Measurements from ENCODE around the gene GCK. TPM values are rescaled to one million over a fixed set of nuclear protein-coding genes. Genes with fewer than 3 reads are reported as not detected.

GCK gene
- total and polyA plus RNA-seq, 2 experiments from 2014 or later, result 1.7 to 2.5 TPM

GRCh38 chr7:44230286-44230685 lies 41.0 kb upstream of the GCK start:
- WGBS (ENCODE audit: low lambda C conversion rate, missing lambda C conversion rate), result 88% methylated on average over 7 of the region's 7 CpGs

DNA sequence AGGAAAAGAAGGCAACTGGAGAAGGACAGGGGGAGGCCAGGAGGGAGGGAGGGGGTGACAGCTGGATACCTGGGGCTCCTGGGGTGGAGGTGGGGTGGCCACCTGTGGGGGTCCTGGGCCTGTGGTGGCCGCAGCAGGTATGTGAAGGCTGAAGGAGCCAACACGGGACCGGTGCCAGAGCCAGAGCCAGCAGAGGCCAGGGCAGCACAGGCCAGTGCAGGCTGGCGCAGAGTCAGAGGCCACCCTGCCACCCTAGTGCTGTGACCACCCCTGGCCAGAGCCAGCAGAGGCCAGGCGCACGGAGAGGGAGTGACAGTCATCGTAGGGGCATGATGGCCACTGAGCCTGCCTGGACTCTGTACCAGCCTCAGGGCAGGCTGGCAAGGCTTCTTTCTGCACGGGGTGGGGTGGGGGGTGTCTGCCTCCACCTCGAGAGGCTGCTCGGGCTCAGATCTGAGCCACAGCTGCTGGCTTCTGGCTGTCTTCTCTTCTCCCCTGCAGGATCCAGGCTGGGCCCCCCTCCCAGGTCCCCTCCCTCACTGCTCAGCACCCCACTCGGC lies 40.4 kb upstream of the GCK start:
- Histone ChIP-seq H3K4me2 (no peak overlapping the region), H4K20me1 (ENCODE audit: insufficient read depth, poor library complexity, severe bottlenecking) (no peaks in the 10 kb centered on the region), H3K9me3 (ENCODE audit: low read depth) (no peaks in the 10 kb centered on the region), H3K79me2 (no peaks in the 10 kb centered on the region), H3K27ac (no peak overlapping the region), H3K4me1 (ENCODE audit: insufficient read depth) (no peaks in the 10 kb centered on the region), H2AFZ (no peak overlapping the region), H3K27me3 (no peaks in the 10 kb centered on the region), H3K9me2 (replicated peaks; ENCODE audit: insufficient read depth) (no peaks in the 10 kb centered on the region), H3K4me3 (no peak overlapping the region), H3K36me3 (replicated peaks; ENCODE audit: insufficient read depth, low read depth) (no peaks in the 10 kb centered on the region)
- no peak for DNase-seq (ENCODE audit: low spot score)
- TF ChIP-seq EZH2phosphoT487 (IDR thresholded peaks at IDR 0.05; ENCODE audit: low read depth, severe bottlenecking, unreplicated experiment) (no peak), CTCF (IDR thresholded peaks at IDR 0.05; ENCODE audit: poor library complexity) (no peak), EZH2 (IDR thresholded peaks at IDR 0.05; ENCODE audit: borderline replicate concordance) (no peak)
- 87% methylated on average over 11 of the region's 11 CpGs for WGBS (ENCODE audit: low lambda C conversion rate, missing lambda C conversion rate)

More at GRCh38 chr7:44230286-44230685, 41.0 kb upstream of the GCK start:
- no peak overlapping the region for H2AFZ ChIP-seq
- H3K27ac ChIP-seq, result no peak overlapping the region
- no peak for TF ChIP-seq EZH2 (IDR thresholded peaks at IDR 0.05; ENCODE audit: borderline replicate concordance)
- no peak for TF ChIP-seq EZH2phosphoT487 (IDR thresholded peaks at IDR 0.05; ENCODE audit: low read depth, severe bottlenecking, unreplicated experiment)
- TF ChIP-seq CTCF (IDR thresholded peaks at IDR 0.05; ENCODE audit: poor library complexity), result no peak
- H3K4me3 ChIP-seq, result no peak overlapping the region
- no peaks in the 10 kb centered on the region for H3K9me2 ChIP-seq (replicated peaks; ENCODE audit: insufficient read depth)
- no peaks in the 10 kb centered on the region for H3K4me1 ChIP-seq (ENCODE audit: insufficient read depth)
- no peaks in the 10 kb centered on the region for H3K27me3 ChIP-seq
- DNase-seq (ENCODE audit: low spot score), result no peak
- H3K4me2 ChIP-seq, result no peak overlapping the region
- H3K36me3 ChIP-seq (replicated peaks; ENCODE audit: insufficient read depth, low read depth), result no peaks in the 10 kb centered on the region
- H3K9me3 ChIP-seq (ENCODE audit: low read depth), result no peaks in the 10 kb centered on the region
- H4K20me1 ChIP-seq (ENCODE audit: insufficient read depth, poor library complexity, severe bottlenecking), result no peaks in the 10 kb centered on the region
- H3K79me2 ChIP-seq, result no peaks in the 10 kb centered on the region

DNA sequence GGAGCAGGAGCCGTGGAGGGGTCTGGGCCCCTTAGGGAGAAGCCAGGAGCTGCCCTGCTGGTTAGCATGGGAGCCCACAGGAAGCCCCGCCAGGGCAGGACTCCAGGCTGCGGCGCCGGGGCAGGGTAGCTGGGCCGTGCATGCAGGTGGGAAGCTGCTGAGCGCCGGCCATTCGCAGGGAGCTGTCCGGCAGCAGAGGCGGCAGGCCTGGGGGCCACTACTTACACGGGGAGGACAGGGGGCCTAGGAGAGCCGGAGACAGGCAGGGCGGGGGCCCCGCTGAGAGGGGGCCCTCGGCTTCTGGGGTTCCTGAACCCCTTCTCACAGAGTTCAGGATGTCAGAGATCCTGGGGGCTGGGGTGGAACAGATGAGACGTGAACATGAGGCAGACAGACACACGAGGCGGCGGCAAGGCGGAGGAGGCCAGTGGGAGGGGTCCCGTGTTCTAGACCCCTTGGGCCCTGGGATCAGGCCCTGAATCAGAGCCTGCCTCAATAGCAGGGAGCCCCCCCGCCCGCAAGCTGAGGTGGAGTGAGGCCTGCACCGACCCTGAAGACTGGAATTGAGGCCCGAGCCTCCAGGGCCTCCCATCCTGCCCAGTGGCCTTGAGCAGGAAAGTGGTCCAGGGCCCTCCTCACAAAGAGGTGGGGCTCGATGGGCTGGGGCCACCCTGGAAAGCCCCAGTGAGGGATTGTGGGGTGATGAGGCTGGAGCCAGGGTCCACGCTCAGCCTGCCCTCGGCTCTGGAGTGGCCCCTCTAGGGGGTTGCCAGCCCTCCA lies 39.5 kb upstream of the GCK start:
- H2AFZ ChIP-seq, result no peak overlapping the region
- no peaks in the 10 kb centered on the region for H3K4me1 ChIP-seq (ENCODE audit: insufficient read depth)
- H3K27me3 ChIP-seq, result no peaks in the 10 kb centered on the region
- H3K36me3 ChIP-seq (replicated peaks; ENCODE audit: insufficient read depth, low read depth), result no peaks in the 10 kb centered on the region
- no peak overlapping the region for H3K27ac ChIP-seq
- TF ChIP-seq EZH2phosphoT487 (IDR thresholded peaks at IDR 0.05; ENCODE audit: low read depth, severe bottlenecking, unreplicated experiment), result no peak
- TF ChIP-seq CTCF (IDR thresholded peaks at IDR 0.05; ENCODE audit: poor library complexity), result no peak
- TF ChIP-seq EZH2 (IDR thresholded peaks at IDR 0.05; ENCODE audit: borderline replicate concordance), result no peak
- H3K4me3 ChIP-seq, result no peak overlapping the region
- no peak overlapping the region for H3K4me2 ChIP-seq
- DNase-seq (ENCODE audit: low spot score), result no peak
- 83% methylated on average over 24 of the region's 29 CpGs for WGBS (ENCODE audit: low lambda C conversion rate, missing lambda C conversion rate)
- no peaks in the 10 kb centered on the region for H3K9me3 ChIP-seq (ENCODE audit: low read depth)
- H3K79me2 ChIP-seq, result no peaks in the 10 kb centered on the region
- no peaks in the 10 kb centered on the region for H3K9me2 ChIP-seq (replicated peaks; ENCODE audit: insufficient read depth)
- no peaks in the 10 kb centered on the region for H4K20me1 ChIP-seq (ENCODE audit: insufficient read depth, poor library complexity, severe bottlenecking)
